HL-60/S4 treated with phorbol 12-myristate 13-acetate at 8.2 ng/mL for 4 days and 3 days (cell line): ENCODE measurements around the gene HECW1.

ENCODE experiments used
- in situ Hi-C: fragments of 300-500 bp; cut with MboI; formaldehyde crosslinking; loops from 2 replicates; pipeline ENCODE4 v1.15.0; 2022; ENCODE audit warnings: low sequenced_read_pairs

Gene HECW1

DNA sequence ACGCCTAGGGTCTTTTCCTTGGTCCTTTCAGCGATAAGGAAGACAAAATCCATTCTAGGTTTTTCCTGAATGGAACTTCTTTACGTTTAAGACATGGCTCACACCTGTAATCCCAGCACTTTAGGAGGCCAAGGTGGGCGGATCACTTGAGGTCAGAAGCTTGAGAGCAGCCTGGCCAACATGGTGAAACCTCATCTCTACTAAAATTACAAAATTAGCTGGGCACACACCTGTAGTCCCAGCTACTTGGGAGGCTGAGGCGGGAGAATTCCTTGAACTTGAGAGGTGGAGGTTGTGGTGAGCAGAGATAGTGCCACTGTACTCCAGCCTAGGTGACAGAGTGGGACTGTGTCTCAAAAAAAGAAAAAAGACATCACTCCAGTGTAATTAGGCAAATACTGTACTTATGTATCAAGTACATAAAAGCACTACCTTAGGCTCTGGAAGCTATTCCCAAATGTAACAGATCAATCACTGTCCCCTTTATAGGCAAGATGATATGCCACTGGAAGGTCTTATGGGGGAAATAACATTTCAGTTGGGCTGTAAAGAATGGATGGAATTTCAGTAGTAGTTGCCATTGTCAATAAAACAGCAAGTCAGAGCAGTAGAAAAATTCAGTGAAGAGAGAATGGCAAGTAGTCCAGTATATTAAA is 476.2 kb downstream of the HECW1 start:
- in situ Hi-C loops = loop anchor here (25.0 kb wide), 1 partner anchor 124 kb away; no protein-coding TSS in a partner anchor

DNA sequence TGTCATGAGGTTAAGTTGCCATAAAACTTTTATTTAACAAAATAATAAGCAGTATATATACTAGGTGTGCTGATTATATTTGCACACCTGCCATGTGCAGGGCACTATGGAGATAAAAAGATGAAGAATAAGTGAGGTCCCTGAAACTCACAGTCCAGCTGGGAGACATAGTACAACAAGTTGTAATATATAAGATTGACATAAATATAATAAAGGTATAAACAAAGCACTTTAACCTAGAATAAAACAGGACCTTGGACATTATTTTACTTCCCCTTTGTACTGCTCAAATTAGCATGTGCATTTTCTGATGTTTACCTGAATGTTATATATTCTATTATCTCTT is 476.7 kb downstream of the HECW1 start:
- in situ Hi-C loops = loop anchor here (25.0 kb wide), 1 partner anchor 123 kb away; no protein-coding TSS in a partner anchor

DNA sequence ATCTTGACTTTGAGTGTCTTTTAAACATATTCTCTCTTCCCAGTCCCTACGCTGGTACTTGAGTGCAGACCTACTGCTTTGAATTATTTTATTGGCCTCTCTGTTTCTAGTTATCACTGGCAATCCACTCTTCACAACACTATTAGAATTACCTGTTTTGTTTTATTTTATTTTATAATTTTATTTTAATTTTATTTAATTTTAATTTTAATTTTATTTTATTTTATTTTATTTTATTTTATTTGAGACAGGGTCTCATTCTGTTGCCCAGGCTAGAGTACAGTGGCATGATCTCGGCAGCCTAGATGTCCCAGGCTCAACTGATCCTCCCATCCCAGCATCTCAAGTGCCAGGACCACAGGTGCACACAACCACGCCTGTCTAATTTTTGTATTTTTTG is 477.3 kb downstream of the HECW1 start:
- in situ Hi-C loops = loop anchor here (25.0 kb wide), 1 partner anchor 123 kb away; no protein-coding TSS in a partner anchor

DNA sequence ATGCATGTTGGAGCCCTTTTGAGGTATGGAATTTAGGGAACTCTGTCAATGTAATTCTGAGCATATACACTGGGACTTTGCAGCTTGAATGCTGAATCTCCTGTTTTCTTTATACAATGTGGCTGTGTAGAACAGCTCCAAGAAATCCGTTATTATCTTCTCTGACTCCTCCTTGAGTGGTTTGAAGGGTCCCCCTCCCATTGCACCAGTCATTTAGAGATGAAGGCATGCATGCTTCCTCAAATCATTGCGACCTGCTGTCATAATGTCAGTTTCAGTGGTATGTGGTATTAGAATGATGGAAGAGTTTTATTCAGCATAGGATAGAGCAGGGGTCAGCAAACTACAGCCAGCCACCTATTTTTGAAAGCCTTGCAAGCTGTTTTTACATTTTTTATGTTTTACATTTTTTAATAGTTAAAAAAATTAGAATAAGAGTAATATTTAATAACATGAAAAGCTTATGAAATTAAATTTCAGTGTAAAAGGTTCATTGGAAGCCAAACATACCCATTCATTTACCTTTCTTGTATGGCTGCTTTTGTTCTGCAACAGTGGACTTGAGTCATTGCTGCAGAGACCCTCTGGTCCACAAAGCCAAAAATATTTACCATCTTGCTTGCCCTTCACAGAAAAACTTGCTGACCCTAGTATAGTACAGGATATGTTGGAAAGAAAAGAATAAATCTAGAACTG is 478.6 kb downstream of the HECW1 start:
- in situ Hi-C loops = loop anchor here (25.0 kb wide), 1 partner anchor 121 kb away; no protein-coding TSS in a partner anchor

DNA sequence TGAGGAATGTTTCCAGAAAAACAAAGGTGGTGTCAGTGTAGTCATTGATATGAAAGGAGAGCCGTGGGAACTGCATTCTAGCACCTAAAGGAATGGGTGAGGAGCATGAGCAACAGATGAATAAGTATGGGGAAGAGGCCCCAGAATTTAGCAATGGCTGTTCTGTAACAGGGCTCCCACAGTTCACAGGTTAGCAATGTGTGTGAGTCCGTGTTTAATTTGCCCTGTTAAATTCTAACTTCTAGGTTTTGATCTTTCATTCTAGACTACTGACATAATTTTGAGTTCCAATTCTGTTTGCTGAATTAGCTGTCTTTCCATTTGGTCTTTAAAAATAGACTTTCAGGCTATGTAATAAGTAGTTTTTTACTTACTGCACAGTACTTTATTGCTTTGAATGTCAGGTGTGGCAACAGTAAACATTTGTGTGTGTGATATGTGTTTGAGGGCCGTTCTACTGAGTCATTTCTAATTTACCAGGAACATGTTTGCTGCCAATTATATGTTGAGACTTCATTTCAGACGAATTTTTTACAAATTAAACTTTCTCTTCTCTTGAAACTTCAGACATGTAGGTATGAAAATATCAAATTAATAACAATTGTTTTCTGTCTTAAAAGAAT is 479.2 kb downstream of the HECW1 start:
- in situ Hi-C loops = loop anchor here (25.0 kb wide), 1 partner anchor 121 kb away; no protein-coding TSS in a partner anchor

DNA sequence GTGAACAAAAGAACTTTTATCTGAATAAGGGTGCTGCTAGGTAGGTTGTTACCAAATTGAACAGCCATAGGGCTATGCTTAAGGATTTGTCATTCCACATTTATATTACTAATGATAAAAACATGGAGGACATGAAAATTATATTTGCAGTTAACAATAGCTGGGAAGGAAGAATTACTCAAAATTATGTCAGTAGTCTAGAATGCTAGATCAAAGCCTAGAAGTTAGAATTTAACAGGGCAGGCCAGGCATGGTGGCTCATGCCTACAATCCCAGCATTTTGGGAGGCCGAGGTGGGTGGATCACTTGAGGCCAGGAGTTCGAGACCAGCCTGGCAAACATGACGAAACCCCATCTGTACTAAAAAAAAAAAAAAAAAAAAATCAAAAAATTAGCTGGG is 479.9 kb downstream of the HECW1 start:
- in situ Hi-C loops = loop anchor here (25.0 kb wide), 1 partner anchor 120 kb away; no protein-coding TSS in a partner anchor

DNA sequence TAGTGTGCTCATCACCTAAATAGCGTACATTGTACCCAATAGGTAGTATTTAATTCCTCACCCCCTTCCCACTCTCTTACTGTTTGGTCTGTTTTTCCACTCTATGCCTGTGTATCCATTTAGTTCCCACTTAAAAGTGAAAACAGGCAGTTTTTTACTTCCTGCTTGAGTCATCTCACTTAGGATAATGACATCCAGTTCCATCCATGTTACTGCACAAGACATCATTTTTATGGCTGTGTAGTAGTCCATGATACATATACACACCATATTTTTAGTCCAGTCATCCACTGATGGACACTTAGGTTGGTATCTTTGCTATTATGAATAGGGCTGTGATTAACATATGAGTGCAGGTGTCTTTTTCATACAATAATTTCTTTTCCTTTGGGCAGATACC is 480.6 kb downstream of the HECW1 start:
- in situ Hi-C loops = loop anchor here (25.0 kb wide), 1 partner anchor 119 kb away; no protein-coding TSS in a partner anchor

DNA sequence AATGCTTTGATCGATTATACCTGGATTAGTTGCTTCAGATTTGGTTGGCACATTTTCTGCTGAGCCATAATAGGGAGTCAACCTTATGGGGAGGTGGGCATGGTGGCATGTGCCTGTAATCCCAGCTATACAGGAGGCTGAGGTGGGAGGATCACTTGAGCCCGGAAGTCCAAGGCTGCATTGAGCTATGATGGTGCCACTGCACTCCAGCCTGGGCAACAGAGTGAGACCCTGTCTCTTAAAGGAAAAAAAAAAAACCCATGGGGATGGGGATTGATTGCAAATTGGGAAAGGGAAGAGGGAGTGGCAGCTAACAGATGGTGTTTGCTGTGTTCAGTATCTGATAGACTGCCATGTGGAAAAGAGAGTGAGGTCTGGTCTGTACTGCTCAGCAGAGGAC is 481.6 kb downstream of the HECW1 start:
- in situ Hi-C loops = loop anchor here (25.0 kb wide), 1 partner anchor 118 kb away; no protein-coding TSS in a partner anchor

DNA sequence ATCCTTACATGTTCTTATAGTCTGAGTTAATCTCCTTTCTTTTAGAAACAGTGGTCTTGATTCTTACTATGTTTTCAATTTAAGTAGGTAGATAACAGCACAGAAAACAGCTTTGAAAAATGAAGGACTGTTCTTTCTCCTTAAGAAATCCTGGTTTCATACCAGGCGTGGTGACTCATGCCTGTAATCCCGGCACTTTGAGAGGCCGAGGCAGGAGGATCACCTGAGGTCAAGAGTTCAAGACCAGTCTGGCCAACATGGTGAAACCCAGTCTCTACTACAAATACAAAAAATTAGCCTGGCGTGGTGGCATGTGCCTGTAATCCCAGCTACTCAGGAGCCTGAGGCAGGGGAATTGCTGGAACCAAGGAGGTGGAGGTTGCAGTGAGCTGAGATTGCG is 484.0 kb downstream of the HECW1 start:
- in situ Hi-C loops = loop anchor here (25.0 kb wide), 1 partner anchor 116 kb away; no protein-coding TSS in a partner anchor

DNA sequence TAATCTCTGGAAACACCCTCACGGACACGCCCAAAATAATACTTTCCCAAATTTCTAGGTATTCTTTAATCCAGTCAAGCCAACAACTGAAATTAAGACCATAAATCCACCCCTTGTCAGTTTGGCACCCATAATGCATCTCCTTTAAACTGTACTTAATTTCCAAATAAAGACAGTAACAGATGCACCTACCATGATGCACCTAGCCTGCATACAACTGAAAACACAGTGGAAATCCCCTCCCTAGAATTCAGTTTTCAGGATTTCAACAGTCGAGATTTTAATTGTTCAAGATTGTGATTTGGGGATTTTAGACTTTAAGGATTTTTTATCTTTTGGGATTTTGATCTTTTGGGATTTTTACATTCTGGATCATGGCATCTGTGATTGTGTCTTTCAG is 487.6 kb downstream of the HECW1 start:
- in situ Hi-C loops = no loop called here

DNA sequence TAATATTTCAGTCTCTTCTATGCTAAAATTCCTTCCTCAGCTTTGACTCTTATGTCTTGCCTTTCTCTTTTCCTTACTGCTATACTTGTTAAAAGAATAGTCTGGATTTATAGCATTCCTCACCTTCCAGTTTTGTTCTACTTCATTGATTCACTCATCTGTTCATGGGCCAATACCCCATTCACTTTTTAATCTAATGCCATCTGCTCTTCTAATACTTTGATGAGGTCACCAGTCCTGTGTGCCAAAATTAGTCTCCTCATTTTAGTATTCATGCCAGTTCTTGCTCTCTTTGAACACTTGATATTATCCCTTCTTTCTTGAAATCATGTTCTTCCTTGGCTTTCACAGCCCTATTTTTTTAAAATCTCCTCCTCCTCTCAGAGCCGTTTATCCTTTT is 489.8 kb downstream of the HECW1 start:
- in situ Hi-C loops = no loop called here

DNA sequence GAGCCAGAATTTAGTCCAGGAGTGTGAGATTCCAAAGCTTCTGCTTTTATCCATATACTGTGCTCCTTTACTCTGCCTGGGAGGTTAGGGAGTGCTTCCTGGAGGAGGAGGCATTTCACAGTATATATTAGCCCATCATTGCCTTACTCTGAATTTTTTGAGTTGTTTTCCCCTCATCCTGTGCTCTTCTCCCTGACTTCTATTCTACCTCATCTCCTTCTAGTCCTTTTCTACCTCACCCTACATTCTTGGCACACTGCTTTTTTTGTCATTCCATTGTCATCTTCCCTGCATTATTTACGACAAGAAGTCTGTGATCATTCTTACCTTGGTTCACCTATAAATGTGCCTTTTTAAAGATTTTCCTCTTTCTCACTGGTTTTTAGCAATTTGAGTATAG is 491.8 kb downstream of the HECW1 start:
- in situ Hi-C loops = no loop called here

DNA sequence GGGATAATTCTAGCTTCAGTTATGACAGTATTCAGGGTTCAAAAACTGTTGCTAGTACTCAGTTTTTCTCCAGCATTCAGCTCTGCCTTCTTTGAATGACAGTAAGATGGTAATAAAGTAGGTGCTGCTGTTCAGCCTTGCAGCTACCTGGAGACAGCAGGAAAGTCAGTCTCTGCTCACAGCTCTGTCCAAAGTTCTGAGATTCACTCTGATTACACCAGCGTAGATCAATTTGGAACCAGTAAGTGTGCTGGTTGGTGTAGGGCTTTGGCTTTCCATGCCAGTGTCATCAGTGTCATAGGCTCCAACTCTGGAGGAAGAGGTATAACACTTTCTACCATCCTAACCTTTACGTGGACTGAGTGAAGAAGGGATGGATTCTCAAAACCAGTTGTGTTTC is 496.6 kb downstream of the HECW1 start:
- in situ Hi-C loops = no loop called here

DNA sequence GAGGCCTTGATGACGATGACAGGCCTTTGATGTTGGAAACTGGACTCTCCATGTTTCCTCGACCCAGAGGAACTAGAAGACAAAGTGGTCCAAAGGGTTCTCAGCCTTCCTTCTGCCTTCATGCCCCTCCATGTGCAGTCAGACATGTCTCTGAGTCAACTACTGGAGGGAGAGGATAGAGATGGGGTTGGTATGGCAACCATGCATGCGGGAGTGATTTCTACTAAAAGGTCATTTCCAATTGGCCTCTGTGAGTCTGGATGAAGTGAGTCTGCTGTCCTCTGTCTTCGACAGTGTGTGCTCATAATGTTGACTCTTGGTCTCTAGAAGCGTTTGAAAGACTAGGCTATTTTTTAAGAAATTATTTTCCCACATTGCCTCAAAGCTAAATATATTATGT is 499.7 kb downstream of the HECW1 start:
- in situ Hi-C loops = no loop called here

DNA sequence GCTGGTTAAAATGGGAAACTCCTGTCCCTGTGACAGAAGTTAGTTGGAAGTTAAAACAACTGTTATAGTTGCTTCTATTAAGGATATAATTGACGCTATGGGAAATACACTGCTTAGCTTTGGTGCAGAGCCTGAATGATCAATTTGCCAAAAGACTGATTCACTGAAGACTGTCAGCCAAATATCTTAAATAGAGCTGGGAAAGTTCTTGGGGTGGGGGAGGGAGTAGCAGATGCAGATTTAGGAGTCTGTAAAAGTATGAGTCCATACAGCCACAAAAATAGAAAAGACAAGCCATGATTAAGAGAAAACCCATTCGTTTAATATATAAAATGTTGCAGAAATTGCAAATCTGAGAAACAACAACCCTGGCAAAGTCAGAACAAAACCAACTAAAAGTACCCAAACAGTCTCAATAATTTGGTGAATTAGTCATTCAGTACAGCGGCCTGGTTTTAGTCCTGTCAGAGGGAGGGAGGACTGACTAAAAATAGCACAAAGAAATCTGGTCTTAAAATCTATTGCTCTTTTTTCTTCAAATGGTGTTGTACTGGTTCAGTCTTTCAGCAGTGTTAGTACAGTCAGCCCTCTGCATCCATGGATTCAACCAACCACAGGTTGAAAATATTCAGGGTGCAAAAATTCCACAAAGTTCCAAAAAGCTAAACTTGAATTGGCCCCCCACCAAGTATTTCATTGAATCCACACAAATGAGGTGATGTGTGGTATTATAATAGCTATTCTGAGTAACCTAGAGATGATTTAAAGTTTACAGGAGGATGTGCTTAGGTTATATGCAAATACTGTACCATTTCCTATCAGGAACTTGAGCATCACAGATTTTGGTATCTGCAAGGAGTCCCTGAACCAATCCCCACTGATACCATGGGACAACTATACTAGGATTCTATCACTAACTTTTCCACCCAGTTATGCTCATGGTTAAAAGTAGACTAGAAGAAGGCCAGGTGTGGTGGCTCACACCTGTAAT is 500.4 kb downstream of the HECW1 start:
- in situ Hi-C loops = no loop called here
